T-cell (primary cell): ENCODE data around the gene SYNGR4. TPM values are rescaled to one million over a fixed set of nuclear protein-coding genes. Genes with fewer than 3 reads are reported as not detected.

ENCODE experiments used
- ATAC-seq, 4 experiments: fragments of 200-7000 bp in 3 of 4; fragments of 150-1000 bp in 1 of 4; cut with Tn5 transposase; replicated peaks in 1 of 4; 1 replicate in 3 of 4; 2 replicates in 1 of 4; pipeline ENCODE4 v1.10.0; 2021; ENCODE audit warnings: moderate library complexity in 3 of 4, mild to moderate bottlenecking in 2 of 4, moderate number of reproducible peaks in 1 of 4
- CTCF ChIA-PET, 2 donors: fragments of 300-600 bp; sonication (Branson Sonifier 250); formaldehyde crosslinking; loops; one replicate each; lab custom pipeline; 2022; ENCODE audit warnings: antibody characterized with exemption in 2 of 2; lab: Charles Lee
- POLR2A ChIA-PET, 2 donors: fragments of 300-600 bp; sonication (Branson Sonifier 250); formaldehyde crosslinking; loops; one replicate each; lab custom pipeline; 2022; ENCODE audit warnings: antibody characterized with exemption in 2 of 2; lab: Charles Lee
- DNase-seq, 35 experiments: peaks; one replicate each; pipeline versions ENCODE4 v3.0.0 to v3.0.0-alpha.2; 2013 to 2023
- H3K27ac ChIP-seq: one replicate; pipeline ENCODE4 v1.5.1; 2013; ENCODE audit warnings: low read length
- H3K27me3 ChIP-seq, 2 experiments: replicated peaks in 1 of 2; 1 replicate in 1 of 2; 2 replicates in 1 of 2; pipeline versions ENCODE4 v1.6.1 to v1.7.0; 2013; ENCODE audit warnings: low read length in 1 of 2, mixed read lengths in 1 of 2; ENCODE audit not compliant: control insufficient read depth in 2 of 2, insufficient read depth in 2 of 2; ENCODE audit errors: extremely low read depth in 1 of 2
- H3K36me3 ChIP-seq, 2 donors: 1 replicate in 1 of 2; 2 replicates in 1 of 2; pipeline versions ENCODE4 v1.6.1 to v1.7.0; 2013; ENCODE audit warnings: low read length in 1 of 2; ENCODE audit not compliant: control insufficient read depth in 2 of 2, insufficient read depth in 1 of 2; ENCODE audit errors: extremely low read depth in 1 of 2
- H3K4me1 ChIP-seq, 2 experiments: 1 replicate in 1 of 2; 2 replicates in 1 of 2; pipeline versions ENCODE4 v1.6.1 to v1.7.0; 2013; ENCODE audit warnings: low read length in 2 of 2, mixed read lengths in 1 of 2; ENCODE audit not compliant: insufficient read depth in 2 of 2, control insufficient read depth in 1 of 2; ENCODE audit errors: extremely low read depth in 1 of 2
- H3K4me3 ChIP-seq, 2 donors: 1 replicate in 1 of 2; 2 replicates in 1 of 2; pipeline versions ENCODE4 v1.5.1 to v1.7.0; 2013; ENCODE audit warnings: mild to moderate bottlenecking in 2 of 2, low read length in 1 of 2, moderate library complexity in 1 of 2; ENCODE audit not compliant: control insufficient read depth in 1 of 2; ENCODE audit errors: extremely low read depth in 1 of 2
- H3K9me3 ChIP-seq: 2 replicates; pipeline ENCODE4 v1.7.0; 2013
- H3K27ac Mint-ChIP-seq, 2 donors: one replicate each; pipeline ENCODE4 v1.8.0; 2020 to 2021; ENCODE audit warnings: mild to moderate bottlenecking in 2 of 2, mixed read lengths in 2 of 2
- H3K27me3 Mint-ChIP-seq, 2 donors: one replicate each; pipeline ENCODE4 v1.8.0; 2021 to 2022; ENCODE audit warnings: mixed read lengths in 2 of 2
- H3K36me3 Mint-ChIP-seq: one replicate; pipeline ENCODE4 v1.8.0; 2021; ENCODE audit warnings: mixed read lengths
- H3K4me1 Mint-ChIP-seq, 3 donors: one replicate each; pipeline ENCODE4 v1.8.0; 2020 to 2022; ENCODE audit warnings: mixed read lengths in 3 of 3, mild to moderate bottlenecking in 1 of 3
- H3K4me3 Mint-ChIP-seq, 3 donors: one replicate each; pipeline ENCODE4 v1.8.0; 2020 to 2022; ENCODE audit warnings: mild to moderate bottlenecking in 3 of 3, mixed read lengths in 3 of 3, moderate library complexity in 3 of 3
- H3K9me3 Mint-ChIP-seq, 3 donors: one replicate each; pipeline ENCODE4 v1.8.0; 2020 to 2022; ENCODE audit warnings: mixed read lengths in 3 of 3
- WGBS: methylation state at CpG from one replicate; pipeline ENCODE4 v1.1.5; 2013; ENCODE audit warnings: missing lambda C conversion rate; ENCODE audit not compliant: insufficient coverage; 5-methylcytosine and 5-hydroxymethylcytosine counted together
- total RNA-seq, 35 experiments: library from RNA in 6 of 35; stranded (reverse) in 6 of 35; fragments of 120-200 nt in 1 of 35; gene quantifications; one replicate each; pipeline versions ENCODE4 v1.2.1 to v1.2.4 and lab custom pipeline; 2013 to 2026

SYNGR4 gene
- total RNA-seq, 5 donors from 2014 or later (not counting 1 experiment from before 2014, with no cell fraction given) = not detected

GRCh38 chr19:48382286-48382685, 18.1 kb downstream of the SYNGR4 start:
- H3K36me3 Mint-ChIP-seq = peaks cover 32% of the 10 kb centered on the region
- H3K4me3 Mint-ChIP-seq = no peak overlapping the region
- no peaks in the 10 kb centered on the region for H3K4me1 Mint-ChIP-seq
- H3K9me3 ChIP-seq = no peaks in the 10 kb centered on the region
- 80% methylated on average over 1 of the region's 8 CpGs for WGBS
- no peak for ATAC-seq
- H3K4me3 ChIP-seq = no peak overlapping the region
- CTCF ChIA-PET = no interaction called here
- no peak overlapping the region for H3K27ac ChIP-seq
- no peak overlapping the region for H3K27ac Mint-ChIP-seq
- peaks cover 21 to 37% of the 10 kb centered on the region in 2 donors for H3K36me3 ChIP-seq
- no peaks in the 10 kb centered on the region for H3K27me3 ChIP-seq
- no peaks in the 10 kb centered on the region for H3K9me3 Mint-ChIP-seq
- POLR2A ChIA-PET = interaction anchor here in 1 of 2 donors (0.6 kb wide), 1 partner anchor 834 kb away, joined by 8 read pairs; no protein-coding TSS in a partner anchor
- no peaks in the 10 kb centered on the region for H3K4me1 ChIP-seq
- no peaks in the 10 kb centered on the region for H3K27me3 Mint-ChIP-seq
- DNase-seq = no peak

GRCh38 chr19:48385461-48386087, 21.4 kb downstream of the SYNGR4 start:
- ChIA-PET CTCF (no interaction called here), POLR2A (no interaction called here)
- no peak overlapping the region for H3K27ac ChIP-seq
- H3K9me3 ChIP-seq = no peaks in the 10 kb centered on the region
- ATAC-seq (no peak), DNase-seq (no peak)
- H3K4me3 ChIP-seq = no peak overlapping the region
- Mint-ChIP-seq H3K4me3 (no peak overlapping the region), H3K27ac (no peak overlapping the region), H3K36me3 (peaks cover 45% of the 10 kb centered on the region), H3K4me1 (peaks cover 12 to 15% (median 13%) of the 10 kb centered on the region in 3 donors), H3K9me3 (no peaks in the 10 kb centered on the region), H3K27me3 (no peaks in the 10 kb centered on the region)
- H3K36me3 ChIP-seq = peaks cover 23 to 55% of the 10 kb centered on the region in 2 donors
- H3K27me3 ChIP-seq = no peaks in the 10 kb centered on the region
- H3K4me1 ChIP-seq = peaks cover 0 to 8% of the 10 kb centered on the region in 2 experiments
- WGBS = 100% methylated on average over 5 of the region's 7 CpGs

GRCh38 chr19:48386981-48387380, 22.8 kb downstream of the SYNGR4 start:
- Mint-ChIP-seq H3K4me1 (peaks cover 15 to 23% (median 20%) of the 10 kb centered on the region in 3 donors), H3K27me3 (no peaks in the 10 kb centered on the region), H3K36me3 (peaks cover 40% of the 10 kb centered on the region), H3K27ac (no peak overlapping the region), H3K9me3 (no peaks in the 10 kb centered on the region), H3K4me3 (no peak overlapping the region)
- H3K4me1 ChIP-seq = peaks cover 3 to 21% of the 10 kb centered on the region in 2 experiments
- CTCF ChIA-PET = interaction anchor here in 1 of 2 donors (0.7 kb wide), 1 partner anchor 214 kb away, joined by 9 read pairs; no protein-coding TSS in a partner anchor
- H3K9me3 ChIP-seq = no peaks in the 10 kb centered on the region
- H3K27me3 ChIP-seq = no peaks in the 10 kb centered on the region
- DNase-seq (no peak), ATAC-seq (no peak)
- no peak overlapping the region for H3K4me3 ChIP-seq
- no CpG with 5 or more reads among the region's 3 CpGs for WGBS
- POLR2A ChIA-PET = no interaction called here
- H3K36me3 ChIP-seq = peaks cover 23 to 55% of the 10 kb centered on the region in 2 donors
- H3K27ac ChIP-seq = no peak overlapping the region

GRCh38 chr19:48390188-48391099, 26.3 kb downstream of the SYNGR4 start:
- H3K9me3 ChIP-seq = no peaks in the 10 kb centered on the region
- H3K27me3 Mint-ChIP-seq = peaks cover 13 to 14% of the 10 kb centered on the region in 2 donors
- H3K36me3 Mint-ChIP-seq = peaks cover 16% of the 10 kb centered on the region
- no peaks in the 10 kb centered on the region for H3K9me3 Mint-ChIP-seq
- peak overlapping the region; percentile 93 to 94 for H3K27ac Mint-ChIP-seq
- ChIA-PET CTCF (interaction anchor here (1.0 to 1.8 kb wide), 5 partner anchors 13 to 194 kb away, joined by 3 to 6 read pairs (median 5); partner anchors contain the start of genes SYNGR4 (in 2 of the 2) and TMEM143 (in 2 of the 2)), POLR2A (no interaction called here)
- H3K4me1 ChIP-seq = peaks cover 3 to 47% of the 10 kb centered on the region in 2 experiments
- peak overlapping the region; percentile 93 for H3K27ac ChIP-seq
- H3K4me1 Mint-ChIP-seq = peaks cover 36 to 45% (median 37%) of the 10 kb centered on the region in 3 donors
- peak in 33 of 35 experiments; percentile 31 to 78 (median 58) for DNase-seq
- WGBS = 6% methylated on average over 14 of the region's 24 CpGs
- peaks cover 2 to 31% of the 10 kb centered on the region in 2 experiments for H3K27me3 ChIP-seq
- peak overlapping the region; percentile 91 to 98 for H3K4me3 ChIP-seq
- H3K4me3 Mint-ChIP-seq = peak overlapping the region; percentile 87 to 91 (median 89)
- peaks cover 9 to 31% of the 10 kb centered on the region in 2 donors for H3K36me3 ChIP-seq
- peak; percentile 54 to 65 (median 60) for ATAC-seq

GRCh38 chr19:48391100-48392005, 27.2 kb downstream of the SYNGR4 start, which contains the start of gene KDELR1:
KDELR1 (minus strand) TSS chr19:48391551; CDS start chr19:48391358, 193 bp downstream.
- no peaks in the 10 kb centered on the region for H3K9me3 Mint-ChIP-seq
- Histone ChIP-seq H3K27ac (peak within 1 kb of the TSS; percentile 93), H3K9me3 (no peaks in the 10 kb centered on the region), H3K4me3 (peak within 1 kb of the TSS; percentile 91 to 98), H3K4me1 (peaks cover 3 to 57% of the 10 kb centered on the region in 2 experiments), H3K36me3 (peaks cover 4 to 23% of the 10 kb centered on the region in 2 donors), H3K27me3 (peaks cover 2 to 40% of the 10 kb centered on the region in 2 experiments)
- peak within 1 kb of the TSS; percentile 93 to 94 for H3K27ac Mint-ChIP-seq
- ATAC-seq (peak; percentile 82 to 87 (median 84)), DNase-seq (peak in 32 of 35 experiments; percentile 34 to 83 (median 58))
- POLR2A ChIA-PET = interaction anchor here in 1 of 2 donors (1.0 kb wide), 1 partner anchor 58 kb away, joined by 3 read pairs; no protein-coding TSS in a partner anchor
- H3K4me1 Mint-ChIP-seq = peaks cover 37 to 51% (median 41%) of the 10 kb centered on the region in 3 donors
- 3% methylated on average over 30 of the region's 42 CpGs for WGBS
- peaks cover 21 to 23% of the 10 kb centered on the region in 2 donors for H3K27me3 Mint-ChIP-seq
- CTCF ChIA-PET = interaction anchor here (0.6 to 1.8 kb wide), 6 partner anchors 12 to 193 kb away, joined by 3 to 6 read pairs (median 5); partner anchors contain the start of genes SYNGR4 (in 2 of the 2) and TMEM143 (in 2 of the 2)
- peak within 1 kb of the TSS; percentile 87 to 91 (median 89) for H3K4me3 Mint-ChIP-seq
- peaks cover 13% of the 10 kb centered on the region for H3K36me3 Mint-ChIP-seq
